ENCODE results near the gene ARHGAP15. TPM values are rescaled to one million over a fixed set of nuclear protein-coding genes. Genes with fewer than 3 reads are reported as not detected.

ARHGAP15 gene
- total RNA-seq, 3 donors from 2014 or later = 5.3 to 8.2 (median 5.8) TPM

GRCh38 chr2:143229411-143229810, 100.2 kb downstream of the ARHGAP15 start:
- H3K36me3 ChIP-seq (ENCODE audit: low read depth) = no peaks in the 10 kb centered on the region
- intact Hi-C loops (cut with DNase I, micrococcal nuclease) = no loop called here
- DNase-seq (no peak), ATAC-seq (no peak)
- H3K9me3 ChIP-seq = peaks cover 5% of the 10 kb centered on the region
- TF ChIP-seq, protein P1, sequence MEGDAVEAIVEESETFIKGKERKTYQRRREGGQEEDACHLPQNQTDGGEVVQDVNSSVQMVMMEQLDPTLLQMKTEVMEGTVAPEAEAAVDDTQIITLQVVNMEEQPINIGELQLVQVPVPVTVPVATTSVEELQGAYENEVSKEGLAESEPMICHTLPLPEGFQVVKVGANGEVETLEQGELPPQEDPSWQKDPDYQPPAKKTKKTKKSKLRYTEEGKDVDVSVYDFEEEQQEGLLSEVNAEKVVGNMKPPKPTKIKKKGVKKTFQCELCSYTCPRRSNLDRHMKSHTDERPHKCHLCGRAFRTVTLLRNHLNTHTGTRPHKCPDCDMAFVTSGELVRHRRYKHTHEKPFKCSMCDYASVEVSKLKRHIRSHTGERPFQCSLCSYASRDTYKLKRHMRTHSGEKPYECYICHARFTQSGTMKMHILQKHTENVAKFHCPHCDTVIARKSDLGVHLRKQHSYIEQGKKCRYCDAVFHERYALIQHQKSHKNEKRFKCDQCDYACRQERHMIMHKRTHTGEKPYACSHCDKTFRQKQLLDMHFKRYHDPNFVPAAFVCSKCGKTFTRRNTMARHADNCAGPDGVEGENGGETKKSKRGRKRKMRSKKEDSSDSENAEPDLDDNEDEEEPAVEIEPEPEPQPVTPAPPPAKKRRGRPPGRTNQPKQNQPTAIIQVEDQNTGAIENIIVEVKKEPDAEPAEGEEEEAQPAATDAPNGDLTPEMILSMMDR (IDR thresholded peaks at IDR 0.05) = no peak
- no peak overlapping the region for H3K4me3 ChIP-seq
- H3K4me1 ChIP-seq (ENCODE audit: low read depth) = no peaks in the 10 kb centered on the region

DNA sequence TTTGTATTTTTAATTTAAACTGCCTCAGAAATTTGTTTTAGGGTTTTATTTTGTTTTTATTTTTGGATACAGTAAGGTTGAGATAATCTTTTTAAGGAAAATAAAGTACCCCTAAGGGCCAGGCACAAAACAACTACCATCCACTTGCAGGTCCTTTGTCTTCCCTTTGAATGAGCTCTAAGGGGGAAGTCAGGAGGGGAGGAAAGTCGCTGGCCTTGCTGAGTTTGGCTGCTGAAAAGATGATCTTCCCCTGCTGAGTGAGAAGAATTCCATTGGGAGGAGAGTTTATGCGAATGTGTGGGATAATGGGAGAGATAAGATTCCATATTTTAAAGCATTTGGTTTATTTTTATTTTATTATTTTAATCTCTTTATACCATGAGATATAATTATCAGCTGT, 100.7 kb downstream of the ARHGAP15 start:
- Histone ChIP-seq H3K9me3 (peaks cover 5% of the 10 kb centered on the region), H3K36me3 (ENCODE audit: low read depth) (no peaks in the 10 kb centered on the region), H3K4me1 (ENCODE audit: low read depth) (no peaks in the 10 kb centered on the region), H3K4me3 (no peak overlapping the region)
- TF ChIP-seq, protein P1 (IDR thresholded peaks at IDR 0.05) = no peak
- intact Hi-C loops (cut with DNase I, micrococcal nuclease) = no loop called here
- DNase-seq (no peak), ATAC-seq (no peak)

DNA sequence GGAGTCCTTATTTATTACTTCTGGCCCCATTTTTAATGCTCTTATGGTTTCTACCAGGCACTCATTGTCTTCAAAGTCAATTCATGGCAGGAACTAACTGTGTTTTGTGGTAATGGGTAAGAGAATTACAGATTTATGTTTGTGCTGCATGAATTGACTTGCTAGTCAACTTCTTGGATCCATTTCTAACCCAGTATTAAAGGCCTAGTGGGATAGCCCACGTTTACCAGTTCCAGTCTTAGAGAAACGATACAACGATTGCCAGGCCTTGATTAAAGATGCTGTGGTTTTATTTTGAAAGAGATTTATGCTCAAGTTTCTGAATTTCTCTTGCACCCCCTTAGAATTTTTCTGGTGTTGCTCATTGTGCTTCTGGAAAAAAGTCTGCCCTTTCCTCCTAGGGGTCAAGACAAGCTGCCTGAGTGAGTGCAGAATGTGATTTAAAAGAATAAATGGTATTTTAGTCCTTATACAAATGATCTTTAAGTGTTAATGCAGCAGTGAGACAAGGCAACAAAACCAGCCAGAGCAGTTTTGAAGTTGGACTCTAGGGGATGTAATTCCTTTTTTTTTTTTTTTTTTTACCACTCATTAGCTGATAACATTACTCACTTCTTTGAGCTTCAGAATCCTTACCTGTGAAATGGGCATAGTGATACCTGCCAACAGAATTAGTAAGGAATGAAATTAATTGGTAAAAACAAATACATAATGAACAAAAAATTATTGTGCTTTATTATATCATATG, 101.5 kb downstream of the ARHGAP15 start:
- TF ChIP-seq, protein P1 (IDR thresholded peaks at IDR 0.05) = no peak
- no peak for ATAC-seq
- no peak overlapping the region for H3K4me3 ChIP-seq
- intact Hi-C loops (cut with DNase I, micrococcal nuclease) = no loop called here
- no peaks in the 10 kb centered on the region for H3K4me1 ChIP-seq (ENCODE audit: low read depth)
- DNase-seq = no peak
- H3K36me3 ChIP-seq (ENCODE audit: low read depth) = no peaks in the 10 kb centered on the region
- H3K9me3 ChIP-seq = peaks cover 5% of the 10 kb centered on the region

- intact Hi-C loops (cut with DNase I, micrococcal nuclease) = no loop called here
Observed at GRCh38 chr2:143231254-143231645, 102.0 kb downstream of the ARHGAP15 start.

GRCh38 chr2:143237146-143237777, 108.0 kb downstream of the ARHGAP15 start:
- no peak for ATAC-seq
- TF ChIP-seq, protein P1 (IDR thresholded peaks at IDR 0.05) = no peak
- intact Hi-C loops (cut with DNase I, micrococcal nuclease) = no loop called here
- peaks cover 5% of the 10 kb centered on the region for H3K9me3 ChIP-seq
- no peaks in the 10 kb centered on the region for H3K4me1 ChIP-seq (ENCODE audit: low read depth)
- H3K4me3 ChIP-seq = no peak overlapping the region
- no peaks in the 10 kb centered on the region for H3K36me3 ChIP-seq (ENCODE audit: low read depth)
- DNase-seq = no peak

More at GRCh38 chr2:143231254-143231645, 102.0 kb downstream of the ARHGAP15 start:
- TF ChIP-seq, protein P1 (IDR thresholded peaks at IDR 0.05) = no peak
- ATAC-seq (no peak), DNase-seq (no peak)
- Histone ChIP-seq H3K9me3 (peaks cover 5% of the 10 kb centered on the region), H3K4me1 (ENCODE audit: low read depth) (no peaks in the 10 kb centered on the region), H3K4me3 (no peak overlapping the region), H3K36me3 (ENCODE audit: low read depth) (no peaks in the 10 kb centered on the region)
